KG1 (cell line): ENCODE data around the gene TRMT6.

Experiments
- DNase-seq: peaks from one replicate; lab custom pipeline; 2025; lab: John Stamatoyannopoulos, UW

Gene TRMT6

DNA sequence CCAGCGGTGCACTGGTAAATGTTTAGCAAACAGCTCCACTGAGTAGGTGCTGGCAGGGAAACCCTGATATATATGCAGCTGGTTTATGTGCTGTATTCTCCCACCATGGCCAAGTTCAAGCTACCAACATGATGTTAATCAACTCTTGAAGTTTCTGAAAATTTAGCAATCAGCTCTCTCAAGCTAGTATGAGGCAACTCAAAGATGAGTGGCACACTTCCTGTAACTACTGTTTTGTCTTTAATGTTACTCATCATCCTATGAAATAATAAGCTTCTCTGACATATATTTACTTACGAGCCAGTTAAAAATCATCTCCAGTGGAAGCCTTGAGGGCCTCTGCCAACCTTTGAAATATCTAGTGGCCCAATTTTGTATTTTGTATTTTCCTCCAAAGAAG is 54.7 kb downstream of the TRMT6 start:
- no peak for DNase-seq

DNA sequence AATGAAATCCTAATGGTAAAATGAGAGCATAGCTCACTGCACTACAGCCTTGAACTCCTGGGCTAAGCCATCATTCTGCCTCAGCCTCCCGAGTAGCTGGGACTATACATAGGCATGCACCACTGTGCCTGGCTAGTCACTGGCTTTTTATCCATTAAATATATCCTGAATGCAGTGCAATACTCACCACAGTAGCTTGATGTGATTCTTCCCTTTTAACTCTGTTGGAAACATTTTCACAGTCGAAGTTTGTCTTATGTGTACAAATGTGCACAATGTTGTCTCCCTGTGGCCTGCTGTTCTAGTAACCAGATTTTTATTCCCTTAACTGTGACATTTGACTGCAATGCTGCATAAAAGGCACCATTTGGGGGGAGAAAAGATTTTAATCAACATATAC is 56.7 kb downstream of the TRMT6 start:
- no peak for DNase-seq

DNA sequence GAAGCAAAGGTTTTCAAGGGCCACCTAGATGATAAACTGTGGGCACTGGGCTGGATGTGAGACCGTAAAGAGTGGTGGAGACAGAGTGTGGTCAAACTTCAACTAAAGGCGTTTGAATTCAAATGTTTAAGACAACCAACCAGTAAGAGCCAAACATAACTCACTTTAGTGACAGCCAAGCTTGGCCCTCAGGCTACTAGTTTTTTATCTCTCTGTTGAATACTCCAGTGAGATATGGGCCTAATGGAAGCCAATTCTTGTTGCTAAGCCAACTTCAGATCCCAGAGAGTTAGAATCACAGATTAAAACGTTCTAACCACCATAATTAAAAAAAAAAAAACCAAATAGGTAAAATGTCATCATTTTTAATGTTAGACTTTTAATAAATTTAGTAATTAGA is 57.3 kb downstream of the TRMT6 start:
- DNase-seq: no peak

DNA sequence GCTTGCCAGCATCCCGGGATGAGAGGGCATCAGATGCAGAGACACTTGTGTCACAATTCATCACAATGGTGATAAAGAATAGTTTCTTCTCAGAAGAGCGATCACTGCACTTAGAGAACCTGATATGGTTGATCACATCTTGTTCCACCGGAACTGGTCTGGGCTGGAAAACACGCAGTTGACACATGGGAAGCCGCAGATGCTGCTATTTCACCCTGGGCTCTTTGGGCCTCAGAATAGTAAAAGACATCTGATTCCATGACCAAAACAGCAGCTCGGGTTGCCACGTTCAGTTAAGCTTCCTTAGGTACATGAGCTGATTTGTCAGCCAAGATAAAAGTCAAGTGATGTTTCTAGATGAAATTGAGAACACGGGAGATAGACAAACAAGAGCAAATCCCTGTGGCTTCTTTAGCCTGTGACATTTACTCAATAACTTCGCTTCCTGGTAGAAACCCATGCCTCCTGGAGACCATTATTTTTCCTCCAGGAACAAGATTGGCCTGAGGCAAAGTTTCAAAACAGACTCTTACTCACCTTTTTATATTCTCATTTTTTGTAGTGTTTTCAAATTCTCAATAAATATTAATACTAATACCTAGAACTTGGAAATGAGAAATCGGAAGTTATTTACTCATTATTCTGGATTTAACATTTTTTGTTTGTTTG is 59.4 kb downstream of the TRMT6 start:
- DNase-seq: no peak

DNA sequence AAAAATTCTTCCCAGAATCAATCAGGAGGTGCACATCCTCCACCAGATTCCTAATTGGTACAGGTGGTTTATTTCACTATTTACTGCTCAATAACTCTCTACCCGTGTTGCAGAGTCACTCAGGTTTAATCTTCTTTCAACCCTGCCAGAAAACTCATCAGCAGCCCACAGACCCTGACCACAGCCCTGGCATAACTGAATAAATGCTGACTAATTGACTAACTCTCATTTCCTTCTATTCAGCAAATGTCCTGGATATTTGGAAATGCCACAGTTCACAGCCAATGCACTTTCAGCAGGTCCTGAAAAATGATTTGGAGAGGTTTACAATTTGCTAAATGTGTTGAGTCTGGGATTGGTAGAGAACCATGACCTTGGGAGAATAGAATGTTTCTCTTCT is 62.3 kb downstream of the TRMT6 start:
- DNase-seq: no peak

DNA sequence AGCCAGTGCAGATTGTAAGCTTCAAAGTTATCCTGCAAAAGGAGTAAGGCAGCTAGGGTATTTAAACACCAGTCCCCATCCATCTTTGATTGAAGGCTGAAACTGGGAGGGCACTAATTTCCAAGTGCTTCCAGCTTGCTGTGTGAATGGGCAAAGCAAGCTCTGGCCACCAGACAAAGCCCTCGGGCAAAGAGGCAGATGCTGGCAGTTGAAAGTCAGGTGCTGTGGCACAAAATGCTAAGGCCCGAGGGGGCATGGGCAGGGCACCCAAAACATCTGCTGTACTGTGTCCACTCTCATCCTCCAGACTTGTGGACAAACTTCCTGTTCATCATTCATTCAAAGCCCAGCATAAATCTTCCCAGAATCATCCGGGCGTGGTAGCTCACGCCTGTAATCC is 62.9 kb downstream of the TRMT6 start:
- DNase-seq: no peak
